ENCODE data around the gene KHDC1. TPM values are rescaled to one million over a fixed set of nuclear protein-coding genes. Genes with fewer than 3 reads are reported as not detected.

Gene KHDC1
- total RNA-seq, 1 experiment from 2014 or later = 0.66 TPM

Other genes with a start within 250 kb of the KHDC1 start
- gene KHDC1L, start 37.7 kb downstream of the KHDC1 start, total RNA-seq (2014; rRNA removed; shearing (Covaris generic)) = not detected in 2 replicates
- gene DPPA5, start 91.1 kb upstream of the KHDC1 start, total RNA-seq (2014; rRNA removed; shearing (Covaris generic)) = not detected in 2 replicates
- not detected in 2 replicates for gene KHDC3L, start 99.5 kb upstream of the KHDC1 start, total RNA-seq (2014; rRNA removed; shearing (Covaris generic))
- gene OOEP, start 106.7 kb upstream of the KHDC1 start, total RNA-seq (2014; rRNA removed; shearing (Covaris generic)) = not detected in 2 replicates
- gene DDX43, start 131.6 kb upstream of the KHDC1 start, total RNA-seq (2014; rRNA removed; shearing (Covaris generic)) = not detected in 2 replicates
- gene CGAS, start 189.1 kb upstream of the KHDC1 start, total RNA-seq (2014; rRNA removed; shearing (Covaris generic)) = 0.05 TPM in 1 of 2 replicates, not detected in the other
- 30.7 and 44.7 TPM in 2 replicates for gene MTO1, start 198.5 kb upstream of the KHDC1 start, total RNA-seq (2014; rRNA removed; shearing (Covaris generic))